ENCODE results near the gene ADGRG3. TPM values are rescaled to one million over a fixed set of nuclear protein-coding genes. Genes with fewer than 3 reads are reported as not detected.
A peak's percentile ranks its signal among the peaks of the same experiment; 100 is the strongest.

The ADGRG3 gene
- total RNA-seq, 1 donor from 2014 or later, result not detected

- FAIRE-seq (no peak), DNase-seq (ENCODE audit: low spot score in 2 of 2) (no peak)
Measured at GRCh38 chr16:57732714-57733113, 64.6 kb downstream of the ADGRG3 start.

- FAIRE-seq, result no peak
- no peak for DNase-seq (ENCODE audit: low spot score in 2 of 2)
Measured at GRCh38 chr16:57734308-57734924, 66.3 kb downstream of the ADGRG3 start.

GRCh38 chr16:57734925-57735754 is 67.0 kb downstream of the ADGRG3 start:
- DNase-seq (ENCODE audit: low spot score in 2 of 2), result peak; percentile 95 to 96
- peak; percentile 100 for FAIRE-seq

- FAIRE-seq, result no peak
- no peak for DNase-seq (ENCODE audit: low spot score in 2 of 2)
Measured at GRCh38 chr16:57735755-57736418, 67.8 kb downstream of the ADGRG3 start, which contains the start of gene KATNB1. KATNB1 (plus strand) TSS chr16:57735770; CDS start chr16:57737244, 1,474 bp downstream.

GRCh38 chr16:57736419-57737351 is 68.6 kb downstream of the ADGRG3 start:
- FAIRE-seq, result no peak
- DNase-seq (ENCODE audit: low spot score in 2 of 2), result no peak

- FAIRE-seq (no peak), DNase-seq (ENCODE audit: low spot score in 2 of 2) (no peak)
Measured at GRCh38 chr16:57738844-57739243, 70.7 kb downstream of the ADGRG3 start.

Other genes with a start within 250 kb of the ADGRG3 start
- gene CIAPIN1, start 220.9 kb upstream of the ADGRG3 start, total RNA-seq, result 90.9 TPM
- gene COQ9, start 220.8 kb upstream of the ADGRG3 start, total RNA-seq, result 26.1 TPM
- 70.9 TPM for gene POLR2C, start 205.6 kb upstream of the ADGRG3 start, total RNA-seq
- 71.7 TPM for gene DOK4, start 181.8 kb upstream of the ADGRG3 start, total RNA-seq
- gene CCDC102A, start 131.7 kb upstream of the ADGRG3 start, total RNA-seq, result 0.82 TPM
- under 0.01 TPM for gene ADGRG5, start 125.7 kb upstream of the ADGRG3 start, total RNA-seq
- gene ADGRG1, start 39.7 kb upstream of the ADGRG3 start, total RNA-seq, result 19.6 TPM
- gene DRC7, start 26.5 kb downstream of the ADGRG3 start, total RNA-seq, result under 0.01 TPM
- 34.6 TPM for gene KATNB1, start 67.5 kb downstream of the ADGRG3 start, total RNA-seq
- 46.1 TPM for gene KIFC3, start 134.2 kb downstream of the ADGRG3 start, total RNA-seq

All from frontal cortex (tissue), 4 donors.